Ishikawa (cell line): Measurements from ENCODE around the gene NCOA5.

Source experiments
- CEBPB ChIP-seq: IDR thresholded peaks from 2 replicates; pipeline ENCODE4 v1.6.1; 2012
- CREB1 ChIP-seq: IDR thresholded peaks from 2 replicates; pipeline ENCODE4 v1.6.1; 2012; ENCODE audit warnings: low read depth
- EGR1 ChIP-seq: IDR thresholded peaks from 2 replicates; pipeline ENCODE4 v1.6.1; 2012
- EP300 ChIP-seq: IDR thresholded peaks from 2 replicates; pipeline ENCODE4 v1.6.1; 2012; ENCODE audit warnings: borderline replicate concordance
- FOXM1 ChIP-seq: IDR thresholded peaks from 2 replicates; pipeline ENCODE4 v1.6.1; 2012; ENCODE audit warnings: low read depth, borderline replicate concordance
- RAD21 ChIP-seq: IDR thresholded peaks from 2 replicates; pipeline ENCODE4 v1.6.1; 2012; ENCODE audit warnings: low read depth
- TAF1 ChIP-seq: IDR thresholded peaks from 2 replicates; pipeline ENCODE4 v1.6.1; 2012; ENCODE audit warnings: low read depth, mild to moderate bottlenecking
- TEAD4 ChIP-seq: IDR thresholded peaks from 2 replicates; pipeline ENCODE4 v1.6.1; 2012
- YY1 ChIP-seq: IDR thresholded peaks from 2 replicates; pipeline ENCODE4 v1.6.1; 2012; ENCODE audit warnings: low read depth
- ZBTB7A ChIP-seq: IDR thresholded peaks from 2 replicates; pipeline ENCODE4 v1.6.1; 2012; ENCODE audit warnings: low read depth
- TF ChIP-seq, protein P1 (sequence below): IDR thresholded peaks from 2 replicates; pipeline ENCODE4 v1.6.1; 2012; ENCODE audit warnings: low read depth, mild to moderate bottlenecking
- TF ChIP-seq, protein P2 (sequence below): IDR thresholded peaks from 2 replicates; pipeline ENCODE4 v1.6.1; 2012
- TF ChIP-seq, protein P3 (sequence below): IDR thresholded peaks from 2 replicates; pipeline ENCODE4 v1.6.1; 2012

DNA sequence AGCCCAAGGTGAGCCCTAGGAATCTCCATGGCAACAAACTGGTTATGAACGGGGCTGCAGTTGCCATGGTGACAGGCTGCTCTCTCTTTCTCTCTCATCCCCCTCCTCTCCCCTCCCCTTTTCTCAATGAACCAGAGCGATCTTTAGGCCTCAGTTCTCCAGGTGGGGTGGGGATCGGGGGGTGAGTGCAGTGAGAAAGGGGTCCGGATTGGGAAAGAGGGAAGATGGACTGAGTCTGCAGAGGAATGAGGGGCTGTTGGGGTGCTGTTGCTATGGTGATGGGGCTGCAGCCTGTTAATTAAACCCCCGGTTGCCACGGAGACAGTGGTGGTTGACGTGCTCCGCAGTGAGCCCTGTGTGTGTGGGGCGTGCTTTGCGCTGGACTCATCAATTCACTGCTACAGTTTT lies 64.4 kb downstream of the NCOA5 start:
- TF ChIP-seq RAD21: no peak
- no peak for TF ChIP-seq EP300
- TF ChIP-seq, protein P1, sequence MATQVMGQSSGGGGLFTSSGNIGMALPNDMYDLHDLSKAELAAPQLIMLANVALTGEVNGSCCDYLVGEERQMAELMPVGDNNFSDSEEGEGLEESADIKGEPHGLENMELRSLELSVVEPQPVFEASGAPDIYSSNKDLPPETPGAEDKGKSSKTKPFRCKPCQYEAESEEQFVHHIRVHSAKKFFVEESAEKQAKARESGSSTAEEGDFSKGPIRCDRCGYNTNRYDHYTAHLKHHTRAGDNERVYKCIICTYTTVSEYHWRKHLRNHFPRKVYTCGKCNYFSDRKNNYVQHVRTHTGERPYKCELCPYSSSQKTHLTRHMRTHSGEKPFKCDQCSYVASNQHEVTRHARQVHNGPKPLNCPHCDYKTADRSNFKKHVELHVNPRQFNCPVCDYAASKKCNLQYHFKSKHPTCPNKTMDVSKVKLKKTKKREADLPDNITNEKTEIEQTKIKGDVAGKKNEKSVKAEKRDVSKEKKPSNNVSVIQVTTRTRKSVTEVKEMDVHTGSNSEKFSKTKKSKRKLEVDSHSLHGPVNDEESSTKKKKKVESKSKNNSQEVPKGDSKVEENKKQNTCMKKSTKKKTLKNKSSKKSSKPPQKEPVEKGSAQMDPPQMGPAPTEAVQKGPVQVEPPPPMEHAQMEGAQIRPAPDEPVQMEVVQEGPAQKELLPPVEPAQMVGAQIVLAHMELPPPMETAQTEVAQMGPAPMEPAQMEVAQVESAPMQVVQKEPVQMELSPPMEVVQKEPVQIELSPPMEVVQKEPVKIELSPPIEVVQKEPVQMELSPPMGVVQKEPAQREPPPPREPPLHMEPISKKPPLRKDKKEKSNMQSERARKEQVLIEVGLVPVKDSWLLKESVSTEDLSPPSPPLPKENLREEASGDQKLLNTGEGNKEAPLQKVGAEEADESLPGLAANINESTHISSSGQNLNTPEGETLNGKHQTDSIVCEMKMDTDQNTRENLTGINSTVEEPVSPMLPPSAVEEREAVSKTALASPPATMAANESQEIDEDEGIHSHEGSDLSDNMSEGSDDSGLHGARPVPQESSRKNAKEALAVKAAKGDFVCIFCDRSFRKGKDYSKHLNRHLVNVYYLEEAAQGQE: no peak
- no peak for TF ChIP-seq CEBPB
- no peak for TF ChIP-seq TAF1
- no peak for TF ChIP-seq ZBTB7A
- TF ChIP-seq, protein P2, sequence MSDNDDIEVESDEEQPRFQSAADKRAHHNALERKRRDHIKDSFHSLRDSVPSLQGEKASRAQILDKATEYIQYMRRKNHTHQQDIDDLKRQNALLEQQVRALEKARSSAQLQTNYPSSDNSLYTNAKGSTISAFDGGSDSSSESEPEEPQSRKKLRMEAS: no peak
- TF ChIP-seq, protein P3, sequence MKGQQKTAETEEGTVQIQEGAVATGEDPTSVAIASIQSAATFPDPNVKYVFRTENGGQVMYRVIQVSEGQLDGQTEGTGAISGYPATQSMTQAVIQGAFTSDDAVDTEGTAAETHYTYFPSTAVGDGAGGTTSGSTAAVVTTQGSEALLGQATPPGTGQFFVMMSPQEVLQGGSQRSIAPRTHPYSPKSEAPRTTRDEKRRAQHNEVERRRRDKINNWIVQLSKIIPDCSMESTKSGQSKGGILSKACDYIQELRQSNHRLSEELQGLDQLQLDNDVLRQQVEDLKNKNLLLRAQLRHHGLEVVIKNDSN: no peak
- TF ChIP-seq FOXM1: no peak
- no peak for TF ChIP-seq CREB1
- no peak for TF ChIP-seq YY1
- no peak for TF ChIP-seq EGR1
- TF ChIP-seq TEAD4: no peak
